Keratinocyte (primary cell): Measurements from ENCODE around the gene THBS1. TPM values are rescaled to one million over a fixed set of nuclear protein-coding genes. Genes with fewer than 3 reads are reported as not detected.

Experiments
- DNase-seq: peaks from one replicate; pipeline ENCODE4 v3.0.0-alpha.2; 2011; ENCODE audit warnings: low read depth, missing footprints, low spot score
- FAIRE-seq: peaks from 2 replicates; lab custom pipeline; 2011; peaks lifted over from hg19 to GRCh38; lab: Jason Lieb, UNC
- H2AFZ ChIP-seq: 2 replicates; pipeline ENCODE4 v1.6.0; 2012; ENCODE audit warnings: low read length, control low read depth, inconsistent platforms; ENCODE audit not compliant: control insufficient read depth
- H3K27ac ChIP-seq: 2 replicates; pipeline ENCODE4 v1.5.1; 2011; ENCODE audit warnings: low read length; ENCODE audit not compliant: control insufficient read depth, insufficient read depth
- H3K27me3 ChIP-seq: 3 replicates; pipeline ENCODE4 v1.6.0; 2011; ENCODE audit warnings: low read length; ENCODE audit not compliant: control insufficient read depth, insufficient read depth; ENCODE audit errors: extremely low read depth
- H3K36me3 ChIP-seq, 2 experiments: 2 replicates in 1 of 2; 3 replicates in 1 of 2; pipeline ENCODE4 v1.5.1; 2011; ENCODE audit warnings: low read length in 2 of 2, mild to moderate bottlenecking in 1 of 2; ENCODE audit not compliant: control insufficient read depth in 2 of 2, insufficient read depth in 2 of 2; ENCODE audit errors: extremely low read depth in 1 of 2
- H3K4me1 ChIP-seq: 3 replicates; pipeline ENCODE4 v1.5.1; 2011; ENCODE audit warnings: low read length; ENCODE audit not compliant: control insufficient read depth, insufficient read depth; ENCODE audit errors: extremely low read depth
- H3K4me2 ChIP-seq: 3 replicates; pipeline ENCODE4 v1.6.0; 2011; ENCODE audit warnings: low read depth, low read length; ENCODE audit not compliant: control insufficient read depth, insufficient read depth; ENCODE audit errors: extremely low read depth
- H3K4me3 ChIP-seq, 3 experiments: fragments of 200-600 bp in 1 of 3; sonication (generic) in 1 of 3; 2 replicates in 2 of 3; 3 replicates in 1 of 3; pipeline ENCODE4 v1.5.1; 2011 to 2016; ENCODE audit warnings: low read length in 3 of 3, mild to moderate bottlenecking in 3 of 3, control low read depth in 2 of 3, inconsistent platforms in 1 of 3, low read depth in 1 of 3, mixed read lengths in 1 of 3, mixed run types in 1 of 3, moderate library complexity in 1 of 3; ENCODE audit not compliant: control insufficient read depth in 2 of 3, insufficient read depth in 2 of 3; ENCODE audit errors: extremely low read depth in 1 of 3
- H3K79me2 ChIP-seq: 2 replicates; pipeline ENCODE4 v1.6.0; 2012; ENCODE audit warnings: low read length; ENCODE audit not compliant: control insufficient read depth, insufficient read depth
- H3K9ac ChIP-seq: 3 replicates; pipeline ENCODE4 v1.6.0; 2011; ENCODE audit warnings: low read length; ENCODE audit not compliant: control insufficient read depth, insufficient read depth; ENCODE audit errors: extremely low read depth
- H3K9me1 ChIP-seq: 3 replicates; pipeline ENCODE4 v1.6.0; 2011; ENCODE audit warnings: low read length; ENCODE audit not compliant: control insufficient read depth, insufficient read depth; ENCODE audit errors: extremely low read depth
- H3K9me3 ChIP-seq: 2 replicates; pipeline ENCODE4 v1.5.1; 2012; ENCODE audit warnings: low read depth, low read length; ENCODE audit not compliant: control insufficient read depth
- H4K20me1 ChIP-seq: 3 replicates; pipeline ENCODE4 v1.6.0; 2011; ENCODE audit warnings: low read length; ENCODE audit not compliant: control insufficient read depth, insufficient read depth; ENCODE audit errors: extremely low read depth
- CTCF ChIP-seq, 3 experiments: IDR thresholded peaks in 1 of 3; conservative IDR thresholded peaks in 1 of 3; optimal IDR thresholded peaks in 1 of 3; 2 replicates in 2 of 3; 3 replicates in 1 of 3; pipeline versions ENCODE3 to v1.5.1; 2011; ENCODE audit warnings: low read length in 3 of 3, mild to moderate bottlenecking in 3 of 3, moderate library complexity in 2 of 3, control low read depth in 1 of 3, inconsistent platforms in 1 of 3; ENCODE audit not compliant: insufficient read depth in 2 of 3; ENCODE audit errors: extremely low read depth in 1 of 3
- dilution Hi-C: fragments of 300-500 bp; cut with MboI; formaldehyde crosslinking; loops from one replicate; pipeline ENCODE4 v1.7.0; 2020; ENCODE audit warnings: low sequenced_read_pairs; ENCODE audit not compliant: extremely low pct_ligation_motif_present
- polyA plus RNA-seq, 5 experiments: library from polyadenylated mRNA; depleted of rRNA in 3 of 5; stranded (reverse) in 3 of 5; stranded (forward) in 1 of 5; unstranded in 1 of 5; fragments of >200 nt; gene quantifications; 1 replicate in 1 of 5; 2 replicates in 3 of 5; 3 replicates in 1 of 5; pipeline versions ENCODE4 v1.2.1 to v1.2.3, GENCODE V29; 2011 to 2012; ENCODE audit warnings: missing spikeins in 2 of 5, low read depth in 1 of 5, low replicate concordance in 1 of 5

Gene THBS1
- polyA plus RNA-seq, 1 donor (not counting 4 experiments of a cell fraction or from before 2014, with no cell fraction given), result 789 TPM

GRCh38 chr15:39646425-39646824, 65.5 kb downstream of the THBS1 start:
- H4K20me1 ChIP-seq, result no peaks in the 10 kb centered on the region
- dilution Hi-C loops, result loop anchor here (25.0 kb wide), 1 partner anchor 116 kb away; no protein-coding TSS in a partner anchor

More at GRCh38 chr15:39646425-39646824, 65.5 kb downstream of the THBS1 start:
- no peak for DNase-seq
- Histone ChIP-seq H3K36me3 (no peaks in the 10 kb centered on the region), H3K4me3 (no peak overlapping the region), H3K9me3 (no peaks in the 10 kb centered on the region), H3K27me3 (no peaks in the 10 kb centered on the region), H3K4me2 (no peak overlapping the region), H3K27ac (no peak overlapping the region), H3K9ac (no peak overlapping the region), H3K9me1 (no peaks in the 10 kb centered on the region), H3K4me1 (peaks cover 26% of the 10 kb centered on the region), H2AFZ (no peak overlapping the region), H3K79me2 (no peaks in the 10 kb centered on the region)
- FAIRE-seq, result no peak
- TF ChIP-seq CTCF (optimal IDR thresholded peaks at IDR 0.05 in 1 of 3, IDR thresholded peaks at IDR 0.05 in 1 of 3, conservative IDR thresholded peaks at IDR 0.05 in 1 of 3; ENCODE audit: extremely low read depth in 1 of 3, insufficient read depth in 2 of 3, low read length in 3 of 3), result no peak

Other genes starting within 250 kb of the THBS1 start
- gene FSIP1, start 201.8 kb downstream of the THBS1 start, polyA plus RNA-seq, result 1.1 to 1.5 TPM (median 1.2 TPM) in 3 replicates